Astrocyte of the cerebellum (primary cell): ENCODE data around the gene CDC42SE2.

Experiments
- DNase-seq: peaks from one replicate; pipeline ENCODE4 v3.0.0-alpha.2; 2011; ENCODE audit warnings: low read depth
- H3K4me3 ChIP-seq: 2 replicates; pipeline ENCODE4 v1.5.1; 2011; ENCODE audit warnings: mild to moderate bottlenecking, low read depth, low read length, moderate library complexity
- CTCF ChIP-seq: IDR thresholded peaks from 2 replicates; pipeline ENCODE4 v1.5.1; 2012; ENCODE audit warnings: low read length, low read depth, moderate library complexity, mild to moderate bottlenecking; ENCODE audit errors: missing control alignments
- in situ Hi-C: cut with HindIII; loops from 2 replicates; pipeline ENCODE4 v1.10.0; 2017; ENCODE audit warnings: low sequenced_read_pairs

The CDC42SE2 gene

GRCh38 chr5:131221888-131222287 is 42.0 kb upstream of the CDC42SE2 start:
- DNase-seq = no peak
- in situ Hi-C loops = no loop called here
- no peak overlapping the region for H3K4me3 ChIP-seq
- no peak for TF ChIP-seq CTCF

- no peak overlapping the region for H3K4me3 ChIP-seq
- no peak for TF ChIP-seq CTCF
- DNase-seq = no peak
- in situ Hi-C loops = no loop called here
These were observed 41.1 kb upstream of the CDC42SE2 start for GRCh38 chr5:131222731-131223130.

GRCh38 chr5:131223751-131224386 is 40.0 kb upstream of the CDC42SE2 start:
- DNase-seq = no peak
- H3K4me3 ChIP-seq = no peak overlapping the region
- in situ Hi-C loops = no loop called here
- TF ChIP-seq CTCF = no peak

GRCh38 chr5:131224387-131225201 is 39.3 kb upstream of the CDC42SE2 start:
- in situ Hi-C loops = no loop called here
- no peak overlapping the region for H3K4me3 ChIP-seq
- no peak for TF ChIP-seq CTCF
- DNase-seq = no peak

GRCh38 chr5:131225282-131225974 is 38.4 kb upstream of the CDC42SE2 start:
- H3K4me3 ChIP-seq = no peak overlapping the region
- in situ Hi-C loops = no loop called here
- DNase-seq = no peak
- no peak for TF ChIP-seq CTCF

GRCh38 chr5:131226899-131227298 is 37.0 kb upstream of the CDC42SE2 start:
- no peak for TF ChIP-seq CTCF

More at GRCh38 chr5:131226899-131227298, 37.0 kb upstream of the CDC42SE2 start:
- H3K4me3 ChIP-seq = no peak overlapping the region
- DNase-seq = no peak
- in situ Hi-C loops = no loop called here
